A204.1 (cell line): Measurements from ENCODE around the gene OR5AR1.
"Not testable (repeated sequence)": the region's sequence is repeated elsewhere in the genome, so short reads cannot be mapped to it uniquely, and the experiment has no call there.

Experiments
- FAIRE-seq: peaks from 2 replicates; lab custom pipeline; 2012; peaks lifted over from hg19 to GRCh38; lab: Jason Lieb, UNC

OR5AR1 gene

GRCh38 chr11:56663386-56663785 lies at the start of gene OR5AR1:
TSS of gene OR5AR1 (plus strand) at chr11:56663686. CDS start at chr11:56663686, 0 bp downstream.
- no peak for FAIRE-seq

- peak; percentile 73 for FAIRE-seq
Observed at GRCh38 chr11:56624661-56625110, 38.8 kb upstream of the OR5AR1 start.

- FAIRE-seq = no peak
Observed at GRCh38 chr11:56625946-56626345, 37.5 kb upstream of the OR5AR1 start.

- FAIRE-seq = no peak
Observed at GRCh38 chr11:56632329-56632728, 31.2 kb upstream of the OR5AR1 start.

DNA sequence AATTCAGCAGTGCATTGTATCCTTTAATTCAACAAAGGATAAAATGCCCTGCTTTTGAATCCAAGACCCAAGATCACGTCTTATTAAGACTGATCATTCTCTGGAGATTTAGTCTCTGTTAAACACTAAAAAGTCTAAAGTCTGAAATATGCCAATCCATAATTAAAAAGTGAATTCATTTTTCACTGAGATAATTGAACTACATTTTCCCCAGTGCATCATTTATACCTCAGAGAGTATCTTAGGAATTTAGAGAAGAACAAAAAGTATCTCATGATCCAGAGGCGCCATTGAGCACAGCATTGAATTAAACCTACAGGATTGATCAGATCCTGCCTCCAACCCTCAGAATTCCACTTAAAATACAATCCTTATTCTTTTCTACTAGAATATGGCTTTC lies 26.6 kb upstream of the OR5AR1 start:
- FAIRE-seq = no peak

GRCh38 chr11:56637500-56637899 lies 26.0 kb upstream of the OR5AR1 start:
- no peak for FAIRE-seq

DNA sequence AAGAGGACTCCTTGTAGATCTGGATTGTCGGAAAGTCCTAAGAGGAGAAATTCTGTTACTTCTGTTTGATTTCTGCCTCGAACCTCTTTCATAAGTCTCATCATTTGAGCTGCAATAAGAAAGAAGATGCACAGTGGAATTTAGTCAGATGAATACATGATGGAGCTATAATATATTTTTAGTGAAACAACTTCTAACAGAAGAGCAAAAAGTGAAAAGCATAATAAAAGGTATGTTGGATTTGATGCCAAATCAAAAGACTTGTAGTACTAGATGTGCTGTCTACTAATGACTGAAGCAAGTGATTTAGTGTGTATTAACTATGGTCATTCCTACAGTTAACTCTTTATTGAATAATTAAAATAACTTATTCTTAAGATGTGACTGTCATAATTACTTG lies 21.1 kb upstream of the OR5AR1 start, which contains the start of gene OR5AP2:
TSS of gene OR5AP2 (minus strand) at position 101 of the 400 bp plus-strand sequence. CDS start at position 101, 0 bp downstream.
- no peak for FAIRE-seq

DNA sequence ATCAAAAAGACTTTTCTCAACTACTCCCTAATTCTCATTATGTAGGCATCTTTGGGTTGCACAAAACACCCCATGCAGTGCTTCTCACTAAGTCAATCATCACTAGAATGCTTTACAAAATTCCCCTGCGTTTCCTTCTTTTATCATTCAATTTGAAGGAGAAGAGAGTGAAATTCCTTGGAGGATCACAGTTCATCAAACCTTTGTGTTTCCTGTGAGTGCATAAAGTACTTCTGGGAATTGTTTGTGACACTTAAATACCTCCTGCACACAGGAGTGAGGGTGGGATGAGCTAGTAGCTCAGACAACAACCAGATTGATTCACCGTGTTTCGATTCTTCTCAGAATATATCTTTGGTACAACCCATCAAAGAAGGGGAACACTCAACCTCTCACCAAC lies 3.7 kb upstream of the OR5AR1 start:
- FAIRE-seq = no peak

- FAIRE-seq = no peak
Observed at GRCh38 chr11:56670984-56671383, 7.5 kb downstream of the OR5AR1 start.

GRCh38 chr11:56688554-56689100 lies 25.1 kb downstream of the OR5AR1 start:
- FAIRE-seq = no peak

DNA sequence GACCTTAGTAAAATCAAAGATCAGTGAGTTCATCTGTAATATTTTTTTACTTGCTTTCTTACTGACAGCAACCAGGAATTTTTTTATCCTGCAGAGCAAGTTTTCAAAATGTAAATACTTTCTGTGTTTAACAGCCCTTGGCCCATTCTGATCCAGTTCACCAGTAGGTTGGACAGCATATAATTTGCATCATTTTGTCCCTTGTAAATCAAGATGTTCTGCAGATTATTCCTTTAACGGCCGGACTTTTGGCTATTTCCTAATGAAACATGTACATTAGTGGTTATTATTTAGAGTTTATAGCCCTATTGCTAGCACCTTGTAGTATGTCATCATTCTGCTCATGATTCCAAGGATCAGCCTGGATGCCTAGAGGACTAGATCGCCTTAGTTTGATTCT lies 27.7 kb downstream of the OR5AR1 start:
- FAIRE-seq = not testable (repeated sequence)

GRCh38 chr11:56693428-56693827 lies 29.9 kb downstream of the OR5AR1 start:
- FAIRE-seq = no peak

DNA sequence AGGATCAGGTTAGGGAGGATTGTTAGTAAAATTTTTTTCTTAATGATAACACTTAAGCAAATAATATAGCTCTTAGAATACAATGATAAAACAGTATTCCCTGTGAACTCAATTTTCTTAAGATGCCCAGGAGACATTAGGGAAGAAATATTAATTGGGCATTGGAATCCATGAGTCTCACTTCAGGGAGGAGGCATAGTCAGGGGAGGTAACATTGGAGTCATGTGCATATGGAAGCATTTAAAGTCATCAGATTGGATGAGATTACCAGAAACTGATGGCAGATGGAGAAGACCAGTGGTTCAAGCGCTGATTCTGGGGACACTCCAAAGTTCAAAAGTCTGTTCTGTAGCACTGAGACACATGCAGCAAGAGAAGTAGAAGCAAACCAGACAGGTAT lies 35.3 kb downstream of the OR5AR1 start, which contains the start of gene OR9G1:
TSS of gene OR9G1 (plus strand) at position 301 of the 400 bp plus-strand sequence. CDS start 1,293 bp downstream, outside the sequence.
- FAIRE-seq = no peak

DNA sequence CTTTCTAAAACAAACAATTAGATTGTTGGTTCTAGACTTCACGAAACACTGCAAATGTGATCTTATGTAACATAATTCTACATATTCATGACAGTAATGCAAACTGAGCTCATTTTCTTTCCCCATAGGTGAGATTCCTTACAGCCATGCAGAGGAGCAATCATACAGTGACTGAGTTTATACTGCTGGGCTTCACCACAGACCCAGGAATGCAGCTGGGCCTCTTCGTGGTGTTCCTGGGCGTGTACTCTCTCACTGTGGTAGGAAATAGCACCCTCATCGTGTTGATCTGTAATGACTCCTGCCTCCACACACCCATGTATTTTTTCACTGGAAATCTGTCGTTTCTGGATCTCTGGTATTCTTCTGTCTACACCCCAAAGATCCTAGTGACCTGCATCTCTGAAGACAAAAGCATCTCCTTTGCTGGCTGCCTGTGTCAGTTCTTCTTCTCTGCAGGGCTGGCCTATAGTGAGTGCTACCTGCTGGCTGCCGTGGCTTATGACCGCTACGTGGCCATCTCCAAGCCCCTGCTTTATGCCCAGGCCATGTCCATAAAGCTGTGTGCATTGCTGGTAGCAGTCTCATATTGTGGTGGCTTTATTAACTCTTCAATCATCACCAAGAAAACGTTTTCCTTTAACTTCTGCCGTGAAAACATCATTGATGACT lies 36.9 kb downstream of the OR5AR1 start:
- no peak for FAIRE-seq

- no peak for FAIRE-seq
Observed at GRCh38 chr11:56700914-56701485, 37.5 kb downstream of the OR5AR1 start.

DNA sequence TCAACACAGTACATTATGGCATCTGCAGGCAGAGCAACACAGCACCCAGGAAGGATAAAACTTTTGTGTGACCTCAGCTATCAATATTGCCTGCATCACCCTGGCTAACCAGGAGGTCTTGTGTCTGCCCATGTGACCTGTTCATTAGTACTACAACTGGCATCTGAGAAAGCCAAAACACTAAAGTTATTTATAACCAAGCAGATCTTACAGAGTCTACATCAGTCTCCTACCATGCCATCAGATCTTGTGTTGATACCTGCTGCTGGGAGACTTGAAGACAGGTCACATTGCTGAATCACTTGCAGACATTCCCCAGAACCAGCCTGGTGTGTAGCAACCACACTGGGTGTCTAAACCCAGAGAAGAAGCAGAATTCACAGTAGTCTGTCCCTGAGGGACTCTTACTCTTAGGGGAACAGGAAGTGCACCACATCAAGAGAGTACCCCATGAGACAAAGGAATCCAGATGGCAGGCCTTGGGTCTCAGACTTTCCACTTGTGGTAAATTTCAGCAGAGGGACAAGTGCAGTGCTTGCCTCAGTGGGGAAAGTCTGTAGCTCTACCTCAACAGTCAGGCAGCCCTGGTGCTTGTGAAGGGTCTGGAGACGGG lies 42.4 kb downstream of the OR5AR1 start:
- FAIRE-seq = no peak

- FAIRE-seq = no peak
Observed at GRCh38 chr11:56706486-56706885, 43.0 kb downstream of the OR5AR1 start.

GRCh38 chr11:56714206-56714605 lies 50.7 kb downstream of the OR5AR1 start:
- no peak for FAIRE-seq
